GM18517 (cell line): Measurements from ENCODE around the gene AS3MT.
"Not testable (repeated sequence)": the region's sequence is repeated elsewhere in the genome, so short reads cannot be mapped to it uniquely, and the experiment has no call there.

Source experiments
- ATAC-seq: cut with Tn5 transposase; IDR thresholded peaks from one replicate; pipeline ENCODE4 v1.9.1; 2021; ENCODE audit warnings: mild to moderate bottlenecking, moderate library complexity; ENCODE audit not compliant: unreplicated experiment

The AS3MT gene, protein sequence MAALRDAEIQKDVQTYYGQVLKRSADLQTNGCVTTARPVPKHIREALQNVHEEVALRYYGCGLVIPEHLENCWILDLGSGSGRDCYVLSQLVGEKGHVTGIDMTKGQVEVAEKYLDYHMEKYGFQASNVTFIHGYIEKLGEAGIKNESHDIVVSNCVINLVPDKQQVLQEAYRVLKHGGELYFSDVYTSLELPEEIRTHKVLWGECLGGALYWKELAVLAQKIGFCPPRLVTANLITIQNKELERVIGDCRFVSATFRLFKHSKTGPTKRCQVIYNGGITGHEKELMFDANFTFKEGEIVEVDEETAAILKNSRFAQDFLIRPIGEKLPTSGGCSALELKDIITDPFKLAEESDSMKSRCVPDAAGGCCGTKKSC

DNA sequence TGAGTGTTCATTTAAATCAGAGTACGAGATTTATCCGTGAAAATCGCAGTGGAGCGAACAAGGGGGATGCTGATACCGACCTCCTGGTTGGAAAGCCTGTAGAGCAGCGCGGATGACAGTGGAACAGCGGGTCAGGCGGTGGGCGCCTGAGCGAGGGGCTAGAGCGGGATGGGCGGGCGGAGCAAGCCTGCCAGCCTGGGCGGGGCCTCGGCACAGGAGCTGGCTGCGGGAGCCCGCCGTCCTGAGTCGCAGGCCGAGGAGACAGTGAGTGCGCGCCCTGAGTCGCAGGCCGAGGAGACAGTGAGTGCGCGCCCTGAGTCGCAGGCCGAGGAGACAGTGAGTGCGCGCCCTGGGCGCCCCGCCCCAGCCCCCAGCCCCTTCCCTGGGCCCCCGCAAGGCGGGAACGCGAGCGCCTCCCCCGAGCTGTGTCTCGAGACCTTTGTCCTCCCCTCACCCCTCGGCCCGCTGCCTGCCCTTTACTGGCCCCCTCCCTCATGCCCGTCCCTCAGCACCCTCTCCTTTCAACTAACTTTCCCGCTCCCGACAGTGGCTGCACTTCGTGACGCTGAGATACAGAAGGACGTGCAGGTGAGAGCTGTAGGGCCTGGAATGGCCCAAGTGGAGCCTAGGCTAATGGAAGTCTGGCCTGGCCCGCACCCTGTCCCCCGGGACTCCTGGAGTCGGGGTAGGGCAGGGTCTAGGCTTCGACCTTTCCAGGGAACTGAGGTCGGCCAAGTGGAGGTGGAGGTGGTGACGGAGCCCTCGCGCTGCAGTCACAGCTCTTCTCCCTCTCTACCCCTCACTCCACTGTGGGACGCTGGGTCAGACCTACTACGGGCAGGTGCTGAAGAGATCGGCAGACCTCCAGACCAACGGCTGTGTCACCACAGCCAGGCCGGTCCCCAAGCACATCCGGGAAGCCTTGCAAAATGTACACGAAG lies at the start of gene AS3MT:
AS3MT (plus strand) TSS at position 213 of the 941 bp plus-strand sequence; CDS start at position 336, 123 bp downstream.
- no peak for ATAC-seq

DNA sequence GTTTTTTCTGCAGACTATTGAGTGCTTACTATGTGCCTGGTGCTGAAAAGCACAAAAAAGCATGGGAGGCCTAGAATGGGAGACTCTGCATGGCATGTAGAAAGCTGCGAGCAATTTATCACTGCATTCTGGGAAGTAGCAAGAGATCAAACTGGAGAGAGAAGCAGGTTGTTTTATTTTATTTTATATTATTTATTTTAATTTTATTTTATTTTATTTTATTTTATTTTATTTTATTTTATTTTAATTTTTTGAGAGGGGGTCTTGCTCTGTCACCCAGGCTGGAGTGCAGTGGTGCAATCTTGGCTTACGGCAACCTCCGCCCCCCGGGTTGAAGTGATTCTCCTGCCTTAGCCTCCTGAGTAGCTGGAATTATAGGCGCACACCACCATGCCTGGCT lies 49.3 kb upstream of the AS3MT start:
- ATAC-seq: not testable (repeated sequence)

DNA sequence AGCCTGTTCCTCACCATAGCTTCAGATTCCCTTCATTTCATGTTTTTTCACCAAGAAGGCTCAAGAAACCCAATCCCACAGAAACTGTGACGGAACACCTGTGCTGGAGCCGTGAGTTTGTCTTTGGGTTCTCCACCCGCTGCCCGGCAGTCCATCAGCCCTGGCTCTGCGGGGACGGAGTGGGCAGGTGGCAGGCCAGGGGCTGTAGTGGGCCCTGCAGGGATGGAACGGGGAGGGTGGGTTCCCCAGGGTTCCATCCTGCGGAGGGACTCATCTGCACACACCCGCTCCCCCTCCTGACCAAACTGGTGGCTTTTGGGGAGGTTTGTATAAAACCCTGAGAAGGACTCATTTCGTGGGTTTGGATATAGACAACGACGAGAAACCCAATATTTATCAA lies 47.0 kb upstream of the AS3MT start:
- no peak for ATAC-seq

DNA sequence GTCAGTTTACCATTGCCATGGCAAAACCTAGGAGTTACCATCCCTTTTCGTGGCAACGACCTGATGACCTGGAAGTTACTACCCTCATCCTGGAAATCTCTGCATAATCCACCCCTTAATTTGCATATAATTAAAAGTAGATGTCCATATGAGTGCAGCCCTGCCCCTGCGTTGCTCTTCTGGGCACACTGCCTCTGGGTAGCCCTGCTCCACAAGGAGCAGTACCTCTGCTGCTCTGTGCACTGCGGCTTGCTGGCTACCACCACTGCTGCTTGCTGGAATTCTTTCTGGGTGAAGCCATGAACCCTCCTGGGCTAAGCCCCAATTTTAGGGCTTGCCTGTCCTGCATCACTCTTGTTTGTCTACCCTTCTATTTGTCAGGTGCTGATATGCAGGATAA lies 44.6 kb upstream of the AS3MT start:
- no peak for ATAC-seq

DNA sequence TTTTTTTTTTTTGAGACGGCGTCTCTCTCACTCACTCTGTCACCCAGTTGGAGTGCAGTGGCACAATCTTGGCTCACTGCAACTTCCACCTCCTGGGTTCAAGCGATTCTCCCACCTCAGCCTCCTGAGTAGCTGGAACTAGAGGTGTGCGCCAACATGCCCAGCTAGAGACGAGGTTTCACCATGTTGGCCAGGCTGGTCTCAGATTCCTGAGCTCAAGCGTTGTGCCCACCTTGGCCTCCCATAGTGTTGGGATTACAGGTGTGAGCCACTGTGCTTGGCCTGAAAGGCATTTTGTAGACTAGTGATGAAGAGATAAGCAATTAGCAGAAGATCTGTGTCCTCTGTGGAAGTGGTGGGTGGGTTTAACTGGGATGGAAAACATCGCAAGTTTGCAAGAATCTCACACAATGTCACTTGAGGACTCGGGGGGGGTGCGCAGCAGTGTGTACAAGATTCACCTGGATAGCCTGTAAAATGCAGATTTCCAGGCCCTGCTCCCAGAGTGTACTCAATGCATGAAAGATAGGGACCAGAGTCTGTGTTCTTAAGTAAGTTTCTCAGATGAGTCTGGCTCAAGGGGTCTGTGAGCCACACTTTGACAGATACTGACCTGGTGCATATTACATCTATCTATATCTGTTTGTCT lies 43.0 kb upstream of the AS3MT start:
- ATAC-seq: no peak

DNA sequence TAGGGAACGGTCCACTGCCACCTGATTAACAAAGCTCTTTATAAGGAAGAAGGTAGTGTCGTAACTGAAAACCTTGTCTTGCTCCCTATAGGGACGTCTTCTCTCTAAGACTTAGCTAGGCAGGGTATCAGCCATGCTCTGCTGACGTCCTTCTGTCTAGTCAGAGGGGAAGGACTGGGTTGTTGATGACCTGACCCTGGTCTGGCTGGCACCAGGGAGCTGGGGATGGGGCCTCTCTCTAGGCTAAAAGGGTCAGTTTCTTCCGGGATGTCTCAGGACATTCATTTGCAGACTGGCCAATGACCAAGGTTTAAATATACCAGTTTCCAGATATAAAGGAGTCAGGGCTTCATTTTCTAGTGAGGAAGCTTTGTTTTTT lies 41.7 kb upstream of the AS3MT start:
- no peak for ATAC-seq

DNA sequence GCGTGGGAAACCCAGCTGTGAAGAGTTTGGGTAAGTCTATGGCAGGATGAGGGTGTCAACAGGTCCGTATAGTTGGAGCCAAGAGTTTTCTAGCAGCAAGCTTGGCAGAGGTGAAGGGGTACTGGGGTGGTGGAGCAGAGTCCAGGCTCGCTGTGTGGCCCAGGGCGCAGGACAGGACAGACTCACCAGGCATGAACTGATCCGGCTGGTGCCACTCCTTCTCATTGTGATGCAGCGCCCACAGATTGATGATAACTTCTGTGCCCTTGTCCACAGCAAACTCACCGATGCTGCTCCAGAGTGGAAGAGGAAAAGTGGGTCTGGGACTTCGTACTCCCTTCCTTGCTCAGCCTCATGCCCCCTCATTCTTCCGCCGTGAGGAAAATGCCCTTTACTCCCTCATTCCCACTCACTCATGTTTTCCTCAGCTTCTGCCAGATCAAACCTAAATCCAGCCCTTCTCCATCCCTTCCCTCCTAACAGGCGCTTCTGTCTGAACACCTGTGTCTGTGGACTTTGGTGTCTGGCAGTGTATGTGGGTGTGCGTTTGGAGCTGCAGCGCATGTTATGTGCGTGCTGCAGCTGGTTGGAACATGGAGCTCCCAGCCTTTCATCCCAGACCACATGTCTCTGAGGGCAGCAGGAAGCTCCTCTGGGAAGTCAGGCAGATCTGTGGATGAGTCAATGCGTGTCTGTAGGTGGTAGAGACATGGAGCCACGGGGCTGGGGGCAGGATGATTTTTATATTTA lies 37.8 kb upstream of the AS3MT start:
- no peak for ATAC-seq

DNA sequence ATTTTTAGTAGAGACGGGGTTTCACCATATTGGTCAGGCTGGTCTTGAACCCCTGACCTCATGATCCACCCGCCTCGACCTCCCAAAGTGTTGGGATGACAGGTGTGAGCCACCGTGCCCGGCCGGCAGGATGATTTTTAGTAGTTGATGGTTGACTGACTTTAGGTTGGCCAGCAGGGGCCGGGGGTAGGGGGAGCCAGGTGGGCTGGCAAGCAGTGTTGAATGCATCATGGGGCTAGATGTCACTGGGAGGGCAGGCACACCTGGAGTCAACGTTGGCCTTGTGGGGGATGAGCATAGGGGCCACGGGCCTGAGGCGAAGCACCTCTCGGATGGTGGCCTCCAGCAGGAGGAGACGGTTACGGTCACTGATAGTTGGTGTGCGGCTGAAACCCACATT lies 37.0 kb upstream of the AS3MT start:
- no peak for ATAC-seq

DNA sequence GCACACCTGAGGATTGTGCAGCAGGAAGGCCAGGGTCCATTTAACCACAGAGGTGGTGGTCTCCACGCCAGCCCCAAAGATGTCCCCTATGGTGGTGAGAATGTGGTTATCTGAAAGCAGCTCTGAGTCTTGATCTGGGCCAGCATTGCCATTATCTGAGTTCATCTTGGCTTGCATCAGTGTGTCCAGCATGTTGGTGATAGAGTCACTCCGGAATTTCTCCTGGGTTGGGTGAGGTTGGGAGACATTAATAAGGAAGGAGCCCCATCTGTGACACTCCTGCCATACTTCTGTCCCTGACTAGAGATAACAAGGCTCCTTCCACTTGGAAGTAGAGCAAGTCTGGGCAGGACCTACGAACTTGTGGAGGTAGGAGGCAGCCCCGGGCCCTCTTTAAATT lies 36.3 kb upstream of the AS3MT start:
- no peak for ATAC-seq

DNA sequence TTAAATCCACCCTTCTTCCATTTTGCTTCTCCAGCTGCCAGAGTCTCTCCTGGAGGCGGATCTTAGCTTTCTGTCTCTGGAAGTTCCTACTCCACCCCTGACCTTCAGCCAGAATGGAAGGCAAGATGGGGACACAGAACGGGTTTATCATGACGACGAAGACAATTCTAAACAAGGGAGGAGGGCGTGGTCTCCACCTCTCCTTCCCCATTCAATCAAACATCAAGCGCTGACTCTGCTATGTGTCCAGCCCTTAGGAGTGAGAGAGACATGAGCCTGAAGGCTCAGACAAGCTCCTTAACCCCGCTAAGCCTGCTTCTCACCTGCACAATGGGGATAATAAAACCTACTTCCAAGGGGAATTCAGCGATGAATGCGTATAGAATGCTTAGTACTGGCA lies 35.1 kb upstream of the AS3MT start:
- no peak for ATAC-seq

DNA sequence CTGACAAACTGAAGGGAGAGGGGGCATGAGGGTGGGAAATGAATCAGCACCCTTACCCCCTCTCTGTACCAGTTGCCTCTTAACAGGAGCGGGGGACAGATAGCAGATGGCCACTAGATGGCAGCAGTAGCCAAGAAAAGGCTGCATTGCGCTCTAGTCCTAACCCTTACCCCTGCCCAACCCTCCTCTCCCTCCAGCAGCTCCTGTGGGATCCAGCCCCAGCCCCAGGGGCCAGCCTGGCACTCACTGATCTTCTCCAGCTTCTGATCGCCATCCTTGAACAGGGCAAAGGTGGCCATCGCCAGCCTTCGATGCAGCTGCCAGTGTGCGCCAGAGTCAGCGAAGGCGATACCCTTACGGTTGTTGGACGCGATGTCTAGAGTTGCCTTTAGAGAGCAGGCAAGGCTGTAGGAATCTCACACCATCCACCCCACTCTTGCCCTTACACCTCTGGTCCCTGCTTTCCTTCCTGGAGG lies 34.2 kb upstream of the AS3MT start:
- no peak for ATAC-seq

DNA sequence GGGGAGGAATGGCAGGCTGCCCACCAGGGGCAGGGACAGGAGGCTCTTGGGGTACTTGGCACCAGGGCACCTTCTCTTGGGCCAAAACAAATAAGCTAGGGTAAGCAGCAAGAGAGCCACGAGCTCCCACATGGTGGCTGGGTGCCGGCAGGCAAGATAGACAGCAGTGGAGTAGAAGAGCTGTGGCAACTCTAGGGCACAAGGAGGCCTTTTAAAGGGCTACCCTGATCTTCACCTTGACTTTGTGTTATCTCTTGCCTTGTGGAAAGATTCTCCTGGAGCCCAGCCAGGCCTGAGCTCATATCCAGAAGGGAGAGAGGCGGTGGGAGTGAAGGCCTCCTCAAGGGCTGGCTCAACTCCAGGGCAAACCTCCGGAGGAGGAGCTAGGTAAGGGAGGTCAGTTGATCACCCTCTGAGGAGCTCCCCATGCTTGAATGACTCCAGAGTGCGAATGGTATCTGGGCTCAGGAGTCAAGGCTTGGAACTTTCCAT lies 32.0 kb upstream of the AS3MT start, which contains the start of gene CYP17A1:
CYP17A1 (minus strand) TSS at position 184 of the 492 bp plus-strand sequence; CDS start at position 132, 52 bp downstream.
- no peak for ATAC-seq

DNA sequence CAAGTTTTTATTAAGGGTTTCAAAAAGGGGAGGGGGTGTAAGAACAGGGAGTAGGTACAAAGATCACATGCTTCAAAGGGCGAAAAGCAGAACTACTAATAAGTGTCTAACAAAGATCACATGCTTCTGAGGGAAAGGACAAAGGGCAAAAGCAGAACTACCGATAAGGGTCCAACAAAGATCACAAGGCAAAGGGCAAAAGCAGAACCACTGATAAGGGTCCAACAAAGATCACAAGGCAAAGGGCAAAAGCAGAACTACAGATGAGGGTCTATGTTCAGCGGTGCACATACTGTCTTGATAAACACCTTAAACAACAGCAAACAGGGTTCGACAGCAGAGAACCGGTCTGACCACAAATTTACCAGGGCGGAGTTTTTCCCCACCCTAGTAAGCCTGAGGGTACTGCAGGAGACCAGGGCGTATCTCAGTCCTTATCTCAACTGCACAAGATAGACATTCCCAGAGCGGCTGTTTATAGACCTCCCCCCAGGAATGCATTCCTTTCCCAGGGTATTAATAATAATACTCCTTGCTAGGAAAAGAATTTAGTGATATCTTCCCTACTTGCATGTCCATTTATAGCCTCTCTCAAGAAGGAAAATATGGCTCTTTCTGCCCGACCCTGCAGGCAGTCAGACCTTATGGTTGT lies 30.9 kb upstream of the AS3MT start:
- ATAC-seq: not testable (repeated sequence)

DNA sequence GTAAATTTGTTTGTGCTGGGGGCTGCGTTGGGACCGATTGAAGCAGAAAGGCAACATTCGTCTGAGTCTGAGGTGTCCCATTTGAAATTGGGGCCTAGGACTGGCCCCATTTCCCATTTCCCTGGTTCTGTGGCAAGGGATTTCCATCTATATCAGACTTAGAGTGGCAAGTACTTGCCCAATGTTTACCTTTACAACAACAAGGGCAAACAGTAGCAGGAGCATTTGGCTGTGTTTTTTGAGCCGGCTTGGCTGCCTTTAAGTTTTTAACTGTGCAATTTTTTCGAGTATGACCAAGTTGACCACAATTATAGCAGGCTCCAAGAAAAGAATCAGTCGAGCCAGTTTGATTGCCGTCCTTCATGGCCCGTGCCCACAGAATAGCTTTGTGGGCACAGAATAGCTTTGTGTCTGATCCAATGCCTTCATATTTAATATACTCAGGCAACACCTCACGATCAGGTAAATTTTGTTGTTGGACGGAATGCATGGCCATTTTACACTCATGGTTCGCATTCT lies 27.4 kb upstream of the AS3MT start:
- no peak for ATAC-seq

DNA sequence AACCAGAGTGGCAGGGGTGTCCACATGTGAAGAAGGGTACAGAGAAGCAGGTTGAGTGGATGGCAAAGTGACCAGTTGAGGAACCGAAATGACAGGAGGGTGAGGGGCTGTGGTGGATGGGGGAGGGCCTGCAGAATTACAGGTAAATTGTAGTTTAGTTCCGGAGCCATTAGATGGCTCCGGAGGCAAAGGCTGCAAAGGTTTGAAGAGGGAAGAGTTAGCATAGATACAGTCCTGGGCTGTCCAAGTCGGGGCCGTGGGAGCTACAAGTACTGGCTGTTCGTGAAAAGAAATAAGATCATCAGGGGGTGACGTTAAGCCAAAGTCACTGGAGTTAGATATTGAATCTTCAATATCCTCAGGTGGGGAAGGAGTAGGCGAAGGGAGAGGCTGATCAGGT lies 26.1 kb upstream of the AS3MT start:
- not testable (repeated sequence) for ATAC-seq

DNA sequence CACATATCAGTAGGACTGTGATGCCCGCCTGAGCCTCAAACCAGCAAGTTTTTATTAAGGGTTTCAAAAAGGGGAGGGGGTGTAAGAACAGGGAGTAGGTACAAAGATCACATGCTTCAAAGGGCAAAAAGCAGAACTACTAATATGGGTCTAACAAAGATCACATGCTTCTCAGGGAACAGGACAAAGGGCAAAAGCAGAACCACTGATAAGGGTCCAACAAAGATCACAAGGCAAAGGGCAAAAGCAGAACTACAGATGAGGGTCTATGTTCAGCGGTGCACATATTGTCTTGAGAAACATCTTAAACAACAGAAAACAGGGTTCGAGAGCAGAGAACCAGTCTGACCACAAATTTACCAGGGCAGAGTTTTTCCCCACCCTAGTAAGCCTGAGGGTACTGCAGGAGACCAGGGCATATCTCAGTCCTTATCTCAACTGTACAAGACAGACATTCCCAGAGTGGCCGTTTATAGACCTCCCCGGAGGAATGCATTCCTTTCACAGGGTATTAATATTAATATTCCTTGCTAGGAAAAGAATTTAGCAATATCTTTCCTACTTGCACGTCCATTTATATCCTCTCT lies 25.0 kb upstream of the AS3MT start:
- ATAC-seq: not testable (repeated sequence)

DNA sequence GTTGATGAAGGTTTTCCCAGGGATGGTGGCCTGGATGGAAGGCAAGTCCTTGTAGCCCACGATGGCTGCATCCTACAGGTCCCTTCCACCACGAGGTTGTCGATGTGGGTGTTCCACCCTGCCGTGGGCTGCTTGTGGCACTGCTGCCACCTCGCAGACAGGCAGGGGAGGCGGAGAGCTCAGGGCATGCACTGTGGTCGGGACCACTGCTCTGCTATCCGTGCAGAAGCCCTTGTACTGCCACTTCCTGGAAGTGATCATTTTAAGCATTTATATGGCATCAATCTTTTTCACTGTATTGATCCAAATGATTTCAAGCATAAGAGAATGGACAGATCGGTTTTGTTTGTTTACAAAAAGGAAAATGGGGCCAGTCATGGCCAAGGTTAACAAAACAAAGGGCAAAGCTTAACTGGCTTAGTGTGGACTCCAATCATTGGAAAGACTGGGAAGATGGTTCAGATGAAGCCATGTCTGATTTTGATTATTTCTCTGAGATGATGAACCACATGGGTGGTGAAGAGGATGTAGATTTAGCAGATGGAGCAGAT lies 23.8 kb upstream of the AS3MT start:
- ATAC-seq: no peak

DNA sequence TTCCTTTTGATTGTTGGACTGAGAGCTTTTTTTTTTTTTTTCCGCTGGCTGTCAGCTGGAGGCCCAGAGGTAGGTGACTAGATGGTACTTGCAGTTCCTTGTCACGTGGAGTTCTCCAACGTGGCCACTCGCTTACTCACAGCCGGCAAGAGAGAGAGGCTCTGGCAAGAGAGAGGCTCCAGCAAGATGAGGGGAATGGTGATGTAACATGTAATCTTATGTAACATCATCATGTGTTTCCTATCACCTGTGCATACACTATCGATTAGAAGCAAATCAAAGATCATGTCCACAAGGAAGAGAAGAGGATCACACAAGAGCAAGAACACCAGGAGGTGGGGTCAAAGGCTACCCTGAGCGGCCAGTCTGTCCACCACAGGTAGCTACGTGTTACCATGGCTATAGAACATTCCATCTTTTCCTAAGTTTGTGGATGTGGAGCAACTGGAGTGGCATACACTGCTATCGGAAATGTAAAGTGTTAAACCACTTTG lies 19.2 kb upstream of the AS3MT start:
- no peak for ATAC-seq

DNA sequence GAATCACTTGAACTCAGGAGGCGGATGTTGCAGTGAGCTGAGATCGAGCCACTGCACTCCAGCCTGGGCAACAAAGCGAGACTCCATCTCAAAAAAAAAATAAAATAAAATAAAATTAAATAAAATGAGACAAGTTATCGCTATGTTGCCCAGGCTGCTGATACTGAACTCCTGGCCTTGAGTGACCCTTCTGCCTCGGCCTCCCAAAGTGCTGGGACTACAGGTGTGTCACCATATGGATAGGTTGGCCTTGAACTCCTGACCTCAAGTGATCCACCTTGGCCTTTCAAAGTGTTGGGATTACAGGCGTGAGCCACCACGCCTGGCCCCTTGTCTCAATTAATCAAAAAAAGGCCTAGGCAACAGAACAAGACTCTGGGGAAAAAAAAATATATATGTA lies 16.0 kb upstream of the AS3MT start:
- ATAC-seq: not testable (repeated sequence)
